HG03039 (cell line): ENCODE data around the gene ADARB2.
"Not testable (repeated sequence)": the region's sequence is repeated elsewhere in the genome, so short reads cannot be mapped to it uniquely, and the experiment has no call there.

Experiments
- ATAC-seq: cut with Tn5 transposase; IDR thresholded peaks from one replicate; pipeline ENCODE4 v1.9.1; 2021; ENCODE audit warnings: mild to moderate bottlenecking, moderate library complexity; ENCODE audit not compliant: unreplicated experiment

Gene ADARB2

GRCh38 chr10:1737222-1738061, at the start of gene ADARB2:
Gene ADARB2, minus strand, starts transcription at chr10:1737525.
- peak; percentile 68 for ATAC-seq

DNA sequence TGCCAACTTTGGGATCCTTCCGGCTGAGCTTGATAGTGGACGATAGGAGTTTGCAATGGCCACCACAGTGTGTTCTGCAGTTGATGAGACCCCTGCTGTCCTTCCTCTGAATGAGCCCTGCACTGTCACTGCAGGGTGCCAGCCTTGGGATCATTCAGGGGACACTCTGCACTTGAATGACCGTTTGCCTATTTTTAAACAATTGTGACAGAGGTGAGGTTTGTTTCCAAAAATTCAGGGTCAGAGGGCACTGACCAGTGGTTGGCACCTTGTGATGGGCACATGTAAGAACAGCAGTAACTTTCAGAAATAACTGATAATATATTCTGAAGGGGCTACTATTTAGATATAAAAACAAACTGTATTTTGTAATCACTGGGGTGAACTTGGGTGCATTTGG, 48.5 kb upstream of the ADARB2 start:
- no peak for ATAC-seq

GRCh38 chr10:1782841-1783240, 45.5 kb upstream of the ADARB2 start:
- ATAC-seq = no peak

DNA sequence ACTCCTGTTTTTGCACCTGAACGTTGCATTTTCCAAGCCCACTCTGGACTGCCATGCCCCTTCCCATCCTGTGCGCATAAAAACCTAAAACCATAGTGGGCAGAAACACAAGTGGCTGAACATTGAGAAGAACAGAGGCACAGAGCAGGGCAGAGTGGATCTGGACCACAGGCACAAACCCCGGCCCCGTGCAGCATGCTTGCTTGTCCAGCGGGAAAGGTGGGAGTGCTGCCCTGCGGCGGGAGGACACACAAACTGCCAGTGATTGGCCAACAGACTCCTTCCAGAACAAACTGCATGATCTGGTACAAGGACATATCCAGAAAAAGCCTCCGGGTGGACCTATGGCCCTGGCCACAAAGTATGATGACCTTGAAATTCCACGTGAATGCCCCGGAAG, 42.5 kb upstream of the ADARB2 start:
- ATAC-seq = no peak

DNA sequence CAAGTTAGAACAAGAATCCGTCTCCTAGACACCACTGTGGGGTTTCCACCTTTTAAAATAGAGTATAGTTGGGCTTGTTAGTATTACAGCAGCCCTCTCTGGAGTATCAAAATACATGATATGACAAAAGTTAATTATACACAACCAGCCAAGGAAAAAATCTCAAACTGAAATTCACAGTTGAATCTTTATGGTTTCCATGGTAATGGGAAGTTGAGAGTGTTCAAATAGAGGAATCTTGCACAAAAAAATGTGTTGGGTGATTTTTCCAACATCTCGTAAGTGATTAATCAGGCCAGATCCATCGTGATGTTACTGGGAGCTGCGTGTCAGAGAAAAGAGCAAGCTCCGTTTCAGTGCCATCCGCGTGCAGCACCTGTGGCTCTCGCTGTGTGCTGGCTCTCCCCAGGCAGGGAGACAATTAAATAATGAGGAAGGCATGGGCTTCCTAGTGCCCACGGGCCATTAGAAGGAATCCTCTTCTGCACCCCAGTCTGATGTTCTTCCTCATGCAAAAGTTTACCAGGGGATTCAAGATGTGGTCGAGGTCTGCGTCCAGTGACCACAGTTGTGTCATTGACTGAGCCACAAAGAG, 41.1 kb upstream of the ADARB2 start:
- ATAC-seq = no peak

GRCh38 chr10:1776127-1776662, 38.9 kb upstream of the ADARB2 start:
- no peak for ATAC-seq

GRCh38 chr10:1774796-1775195, 37.5 kb upstream of the ADARB2 start:
- ATAC-seq = no peak

DNA sequence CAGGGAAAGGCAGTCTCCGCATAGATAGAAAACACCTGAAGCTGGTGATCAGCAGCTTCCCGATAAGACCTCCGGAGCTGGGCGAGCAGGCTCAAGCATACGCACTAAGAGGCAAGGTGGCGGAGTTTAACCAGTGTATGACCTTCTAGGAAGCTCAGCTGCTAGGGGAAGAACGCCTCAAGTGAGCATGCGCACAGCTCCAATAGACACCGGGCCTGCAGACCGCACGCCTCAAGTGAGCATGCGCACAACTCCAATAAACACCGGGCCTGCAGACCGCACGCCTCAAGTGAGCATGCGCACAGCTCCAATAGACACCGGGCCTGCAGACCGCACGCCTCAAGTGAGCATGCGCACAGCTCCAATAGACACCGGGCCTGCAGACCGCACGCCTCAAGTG, 35.9 kb upstream of the ADARB2 start:
- ATAC-seq = not testable (repeated sequence)

DNA sequence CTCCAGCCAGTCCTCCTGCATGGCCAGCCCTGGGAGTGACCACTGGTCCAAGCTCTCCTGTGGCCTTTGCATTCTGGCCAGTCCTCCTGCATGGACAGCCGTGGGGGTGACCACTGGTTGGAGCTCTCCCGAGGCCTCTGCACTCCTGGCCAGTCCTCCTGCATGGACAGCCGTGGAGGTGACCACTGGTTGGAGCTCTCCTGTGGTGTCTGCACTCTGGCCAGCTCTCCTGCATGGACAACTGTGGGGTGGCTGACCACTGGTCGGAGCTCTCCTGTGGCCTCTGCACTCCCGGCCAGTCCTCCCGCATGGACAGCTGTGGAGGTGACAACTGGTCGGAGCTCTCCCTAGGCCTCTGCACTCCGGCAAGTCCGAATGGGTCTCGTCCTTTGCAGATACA, 28.7 kb upstream of the ADARB2 start:
- ATAC-seq = no peak

- ATAC-seq = no peak
Observed at GRCh38 chr10:1762076-1762475, 24.8 kb upstream of the ADARB2 start.

- no peak for ATAC-seq
Observed at GRCh38 chr10:1754506-1755153, 17.3 kb upstream of the ADARB2 start.

DNA sequence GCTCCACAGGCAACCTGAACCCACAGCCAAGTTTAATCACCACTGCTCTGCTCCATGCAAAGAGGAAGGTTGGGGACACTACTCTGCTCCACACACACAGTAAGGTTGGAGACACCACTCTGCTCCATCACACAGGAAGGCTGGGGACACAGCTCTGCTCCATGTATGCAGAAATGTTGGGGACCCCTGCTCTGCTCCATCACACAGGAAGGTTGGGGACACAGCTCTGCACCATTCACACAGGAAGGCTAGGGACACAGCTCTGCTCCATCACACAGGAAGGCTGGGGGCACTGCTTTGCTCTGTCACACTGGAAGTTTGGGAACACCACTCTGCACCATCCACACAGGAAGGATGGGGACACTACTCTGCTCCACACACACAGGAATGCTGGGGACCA, 14.8 kb upstream of the ADARB2 start:
- no peak for ATAC-seq

DNA sequence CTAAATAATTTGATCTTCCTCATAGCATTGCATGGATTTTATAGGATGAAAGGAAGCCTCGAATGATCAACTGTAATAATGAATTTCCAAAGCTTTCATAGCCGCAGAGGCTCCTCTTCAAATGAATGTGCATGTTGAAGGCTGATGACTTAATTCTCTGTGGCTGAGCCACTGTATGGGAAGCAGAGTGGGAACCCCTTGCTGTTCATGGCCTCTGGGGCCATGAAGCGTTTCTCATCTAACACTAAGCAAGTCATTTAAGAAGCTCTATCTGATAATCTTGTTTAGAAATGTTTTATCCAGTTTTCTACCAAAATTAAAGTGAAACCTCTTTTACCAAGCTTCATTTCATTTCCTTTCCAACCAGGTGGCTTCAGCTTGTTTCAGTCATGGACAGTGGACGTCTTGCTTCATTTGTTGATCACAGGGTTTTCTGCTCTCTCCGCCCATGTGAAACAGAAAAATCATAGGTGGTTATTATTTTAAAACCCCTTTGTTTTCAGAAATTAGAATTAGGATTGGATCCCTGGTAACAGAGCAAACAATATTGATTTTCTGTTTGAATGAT, 10.3 kb upstream of the ADARB2 start:
- no peak for ATAC-seq

DNA sequence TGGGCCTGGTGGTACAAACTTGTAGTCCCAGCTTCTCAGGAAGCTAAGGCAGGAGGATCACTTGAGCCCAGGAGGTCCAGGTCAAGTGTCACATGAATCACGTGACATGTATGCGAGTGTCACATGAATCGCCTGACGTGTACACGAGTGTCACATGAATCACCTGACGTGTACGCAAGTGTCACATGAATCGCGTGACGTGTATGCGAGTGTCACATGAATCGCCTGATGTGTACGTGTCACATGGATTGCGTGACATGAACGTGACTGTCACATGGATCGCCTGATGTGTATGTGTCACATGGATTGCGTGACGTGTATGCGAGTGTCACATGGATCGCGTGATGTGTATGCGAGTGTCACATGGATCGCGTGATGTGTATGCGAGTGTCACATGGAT, 9.5 kb upstream of the ADARB2 start:
- ATAC-seq = no peak

DNA sequence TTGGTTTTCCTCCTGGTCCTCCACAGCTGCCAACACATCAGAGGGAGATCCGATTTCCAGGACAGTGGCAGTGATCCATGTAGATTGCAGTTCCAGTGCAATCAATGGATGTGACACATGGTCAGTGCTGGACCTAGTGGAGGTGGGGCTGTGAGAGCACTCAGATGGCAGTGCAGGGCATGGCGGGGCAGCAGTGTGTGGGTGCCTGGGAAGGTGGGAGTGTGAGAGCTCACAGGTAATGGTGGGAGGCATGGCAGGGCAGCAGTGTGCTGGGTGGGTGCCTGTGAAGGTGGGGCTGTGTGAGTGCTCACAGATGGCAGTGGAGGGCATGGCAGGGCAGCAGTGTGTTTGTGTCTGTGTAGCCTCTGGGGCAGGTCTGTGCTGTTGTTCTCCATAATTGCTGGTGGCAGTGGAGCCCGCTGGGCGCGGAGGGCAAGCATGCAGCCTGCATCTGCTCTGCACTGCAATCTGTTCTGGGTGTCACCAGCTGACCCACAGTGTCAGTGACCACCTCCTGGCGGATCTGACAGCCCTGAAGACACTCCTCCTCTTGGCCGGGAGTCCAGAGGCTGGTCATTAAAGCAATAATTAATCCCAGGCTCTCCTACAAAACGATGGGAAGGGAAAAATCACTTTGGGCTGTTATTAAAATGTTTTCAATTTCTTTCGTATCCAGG, 8.6 kb upstream of the ADARB2 start:
- no peak for ATAC-seq

DNA sequence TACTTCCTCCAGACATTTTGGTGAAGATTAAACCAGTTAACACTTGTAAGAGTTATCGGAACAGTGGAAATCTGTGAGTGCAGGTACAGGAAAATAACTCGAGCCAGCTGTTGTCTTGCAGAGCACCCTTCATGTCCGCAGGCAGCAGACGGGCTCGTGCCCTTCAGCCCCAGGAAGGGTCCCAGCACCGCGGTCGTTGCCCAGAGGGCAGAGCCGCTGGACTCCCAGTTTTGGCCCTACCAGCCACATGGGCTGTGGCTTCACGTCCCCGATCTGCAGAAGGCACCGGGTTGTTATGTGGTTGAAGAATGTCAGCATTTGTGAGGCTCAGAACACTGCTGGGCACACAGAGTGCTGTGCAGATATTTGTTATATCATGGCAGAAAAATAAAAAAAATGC, 7.2 kb upstream of the ADARB2 start:
- ATAC-seq = no peak

- ATAC-seq = no peak
Observed at GRCh38 chr10:1743141-1743540, 5.8 kb upstream of the ADARB2 start.

DNA sequence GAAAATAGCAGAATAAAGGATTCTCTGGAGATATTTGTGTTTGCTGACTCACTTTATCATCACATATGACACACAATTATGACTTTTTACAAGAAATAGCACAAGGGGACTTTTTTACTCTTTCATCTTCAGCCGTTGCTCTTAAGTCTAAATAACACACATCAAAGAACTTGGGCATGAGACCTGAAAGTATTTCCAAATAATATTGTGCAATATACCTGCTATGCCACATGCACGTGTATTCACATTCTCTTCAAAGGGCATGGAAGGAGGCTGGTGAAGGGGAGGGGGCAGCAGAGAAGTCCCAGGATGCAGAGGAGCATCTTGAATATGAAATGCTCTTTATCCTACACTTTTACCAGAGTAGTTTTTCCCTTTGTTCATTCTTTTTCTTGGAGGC, 4.1 kb upstream of the ADARB2 start:
- no peak for ATAC-seq

- no peak for ATAC-seq
Observed at GRCh38 chr10:1739751-1740150, 2.4 kb upstream of the ADARB2 start.

GRCh38 chr10:1738950-1739349, 1.6 kb upstream of the ADARB2 start:
- peak; percentile 41 for ATAC-seq

GRCh38 chr10:1736972-1737221, 428 bp downstream of the ADARB2 start:
- no peak for ATAC-seq
